GM19324 (cell line): Measurements from ENCODE around the gene GNPTAB.

Experiments used
- ATAC-seq: cut with Tn5 transposase; IDR thresholded peaks from one replicate; pipeline ENCODE4 v1.9.1; 2021; ENCODE audit warnings: mild to moderate bottlenecking, moderate library complexity; ENCODE audit not compliant: unreplicated experiment, low FRiP score

Gene GNPTAB

DNA sequence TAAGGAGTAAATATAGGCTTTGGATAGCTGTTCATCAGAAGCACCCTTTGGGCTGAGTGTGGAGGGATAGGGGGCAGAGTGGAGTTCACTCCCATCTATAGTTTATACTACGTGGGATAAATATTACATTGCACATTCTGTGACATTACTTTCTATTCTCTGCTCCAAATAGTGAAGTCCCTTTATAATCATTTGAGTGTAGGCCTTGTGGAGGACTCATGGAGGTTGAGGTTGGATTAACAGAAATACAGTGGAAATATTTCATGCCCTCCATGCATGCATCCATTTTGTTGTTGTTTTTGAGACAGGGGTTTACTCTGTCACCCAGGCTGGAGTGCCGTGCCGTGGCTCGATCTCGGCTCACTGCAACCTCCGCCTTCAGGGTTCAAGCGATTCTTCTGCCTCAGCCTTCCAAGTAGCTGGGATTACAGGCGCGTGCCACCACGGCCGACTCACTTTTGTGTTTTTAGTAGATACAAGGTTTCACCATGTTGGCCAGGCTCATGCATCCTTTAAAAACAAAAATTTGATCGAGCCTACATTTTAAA is 131.9 kb downstream of the GNPTAB start:
- ATAC-seq, result no peak

GRCh38 chr12:101697930-101698799 is 132.6 kb downstream of the GNPTAB start:
- peak; percentile 33 for ATAC-seq

- ATAC-seq, result peak; percentile 75
Observed at GRCh38 chr12:101697197-101697929, 133.4 kb downstream of the GNPTAB start, which contains the start of gene CHPT1. Gene CHPT1, plus strand, starts transcription at chr12:101697640. Its CDS starts 222 bp downstream, at chr12:101697862.

GRCh38 chr12:101696251-101697196 is 134.2 kb downstream of the GNPTAB start:
- ATAC-seq, result no peak

- ATAC-seq, result no peak
Observed at GRCh38 chr12:101695706-101696105, 135.1 kb downstream of the GNPTAB start.
